AG04450 (cell line): Measurements from ENCODE around the gene TMCC1. TPM values are rescaled to one million over a fixed set of nuclear protein-coding genes. Genes with fewer than 3 reads are reported as not detected.

Experiments used
- CTCF ChIA-PET: fragments of 300-600, 350-600 bp; formaldehyde crosslinking; extraction: SDS; loops from one replicate; lab custom pipeline; 2022; ENCODE audit warnings: antibody characterized with exemption, inconsistent platforms; lab: Charles Lee
- POLR2A ChIA-PET: fragments of 350-600 bp; formaldehyde crosslinking; extraction: SDS; loops from one replicate; lab custom pipeline; 2021; ENCODE audit warnings: antibody characterized with exemption, inconsistent platforms; lab: Yijun Ruan, JAX
- DNase-seq: peaks from one replicate; pipeline ENCODE4 v3.0.0-alpha.2; 2011; ENCODE audit warnings: low read depth, low spot score
- H3K27ac ChIP-seq: one replicate; pipeline ENCODE4 v1.5.1; 2012; ENCODE audit warnings: low read depth, low read length, control low read depth
- H3K27me3 ChIP-seq: one replicate; pipeline ENCODE4 v1.6.0; 2012; ENCODE audit warnings: low read length; ENCODE audit not compliant: control insufficient read depth, insufficient read depth
- H3K4me3 ChIP-seq: 2 replicates; pipeline ENCODE4 v1.5.1; 2011; ENCODE audit warnings: mild to moderate bottlenecking, low read depth, low read length, control low read depth
- H3K9me3 ChIP-seq: 2 replicates; pipeline ENCODE4 v1.5.1; 2012; ENCODE audit warnings: low read length; ENCODE audit not compliant: control insufficient read depth, insufficient read depth
- CTCF ChIP-seq: IDR thresholded peaks from 2 replicates; pipeline ENCODE4 v1.5.1; 2011; ENCODE audit warnings: low read depth, low read length, control low read depth, inconsistent platforms
- polyA plus RNA-seq: library from polyadenylated mRNA; depleted of rRNA; stranded (reverse); fragments of >200 nt; gene quantifications from 2 replicates; pipeline ENCODE4 v1.2.3, GENCODE V29; 2011

Gene TMCC1
- polyA plus RNA-seq, 1 experiment, result 14.1 TPM

GRCh38 chr3:129605922-129606635, 287.4 kb downstream of the TMCC1 start:
- peak overlapping the region; percentile 66 for H3K4me3 ChIP-seq
- H3K27me3 ChIP-seq, result no peaks in the 10 kb centered on the region
- no peak for DNase-seq
- H3K9me3 ChIP-seq, result peaks cover 2% of the 10 kb centered on the region; the same call in 1 of the 2 replicates
- no peak for TF ChIP-seq CTCF
- ChIA-PET CTCF (interaction anchor here (1.1 to 1.3 kb wide), 3 partner anchors 10 to 220 kb away, joined by 3 to 5 read pairs (median 3); no protein-coding TSS in a partner anchor), POLR2A (interaction anchor here (1.0 to 1.8 kb wide), 5 partner anchors 10 to 217 kb away, joined by 3 to 18 read pairs (median 4); no protein-coding TSS in a partner anchor)
- H3K27ac ChIP-seq, result no peak overlapping the region

- H3K4me3 ChIP-seq, result peak overlapping the region; percentile 66
- H3K27me3 ChIP-seq, result no peaks in the 10 kb centered on the region
- DNase-seq, result no peak
- CTCF ChIA-PET, result interaction anchor here (0.5 to 1.3 kb wide), 4 partner anchors 9 to 264 kb away, joined by 3 to 5 read pairs (median 4); no protein-coding TSS in a partner anchor
- no peak overlapping the region for H3K27ac ChIP-seq
- TF ChIP-seq CTCF, result no peak
- H3K9me3 ChIP-seq, result no peaks in the 10 kb centered on the region
- POLR2A ChIA-PET, result interaction anchor here (1.0 to 1.8 kb wide), 5 partner anchors 9 to 217 kb away, joined by 3 to 18 read pairs (median 4); no protein-coding TSS in a partner anchor
These were observed 288.1 kb downstream of the TMCC1 start for GRCh38 chr3:129605203-129605921.

- POLR2A ChIA-PET, result interaction anchor here (1.6 to 1.8 kb wide), 2 partner anchors 9 to 44 kb away, joined by 5 to 18 read pairs; no protein-coding TSS in a partner anchor
- CTCF ChIA-PET, result interaction anchor here (0.5 to 1.3 kb wide), 3 partner anchors 9 to 264 kb away, joined by 3 to 5 read pairs (median 4); no protein-coding TSS in a partner anchor
- no peak for TF ChIP-seq CTCF
- peak overlapping the region; percentile 66 for H3K4me3 ChIP-seq
- H3K27me3 ChIP-seq, result no peaks in the 10 kb centered on the region
- no peaks in the 10 kb centered on the region for H3K9me3 ChIP-seq
- no peak overlapping the region for H3K27ac ChIP-seq
- DNase-seq, result no peak
These were observed 288.7 kb downstream of the TMCC1 start for GRCh38 chr3:129604767-129605166.

- POLR2A ChIA-PET, result no interaction called here
- no peak for TF ChIP-seq CTCF
- H3K4me3 ChIP-seq, result peak overlapping the region; percentile 66
- H3K27ac ChIP-seq, result no peak overlapping the region
- no peaks in the 10 kb centered on the region for H3K27me3 ChIP-seq
- DNase-seq, result no peak
- CTCF ChIA-PET, result no interaction called here
- H3K9me3 ChIP-seq, result no peaks in the 10 kb centered on the region; the same call in 1 of the 2 replicates
These were observed 289.3 kb downstream of the TMCC1 start for GRCh38 chr3:129603991-129604749.
